Stimulated activated CD4-positive, alpha-beta T cell treated with anti-CD3 and anti-CD28 coated beads, Interleukin-15, amount 100 ng/mL, for 48 hours (primary cell): ENCODE measurements around the gene CDKL1.
"Not testable (repeated sequence)": the region's sequence is repeated elsewhere in the genome, so short reads cannot be mapped to it uniquely, and the experiment has no call there.

ENCODE experiments used
- DNase-seq, 2 donors: peaks; one replicate each; pipeline ENCODE4 v3.0.0-alpha.2; 2020; ENCODE audit warnings: low read depth in 2 of 2

CDKL1 gene

GRCh38 chr14:50335389-50335788, 61.3 kb downstream of the CDKL1 start:
- DNase-seq: no peak

DNA sequence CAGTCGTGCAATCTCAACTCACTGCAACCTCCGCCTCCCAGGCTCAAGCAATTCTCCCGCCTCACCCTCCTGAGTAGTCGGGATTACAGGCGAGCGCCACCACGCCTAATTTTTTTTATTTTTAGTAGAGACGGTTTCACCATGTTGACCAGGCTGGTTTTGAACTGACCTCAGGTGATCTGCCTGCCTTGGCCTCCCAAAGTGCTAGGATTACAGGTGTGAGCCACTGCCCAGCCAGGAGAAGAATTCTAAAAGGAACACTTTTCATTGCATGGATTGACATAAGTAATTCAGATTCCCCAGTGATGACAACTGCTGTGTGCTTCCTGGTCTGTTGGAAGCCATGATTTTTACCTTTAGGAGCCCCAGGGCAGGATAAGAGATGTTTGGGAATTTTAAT, 62.5 kb downstream of the CDKL1 start:
- DNase-seq: no peak

DNA sequence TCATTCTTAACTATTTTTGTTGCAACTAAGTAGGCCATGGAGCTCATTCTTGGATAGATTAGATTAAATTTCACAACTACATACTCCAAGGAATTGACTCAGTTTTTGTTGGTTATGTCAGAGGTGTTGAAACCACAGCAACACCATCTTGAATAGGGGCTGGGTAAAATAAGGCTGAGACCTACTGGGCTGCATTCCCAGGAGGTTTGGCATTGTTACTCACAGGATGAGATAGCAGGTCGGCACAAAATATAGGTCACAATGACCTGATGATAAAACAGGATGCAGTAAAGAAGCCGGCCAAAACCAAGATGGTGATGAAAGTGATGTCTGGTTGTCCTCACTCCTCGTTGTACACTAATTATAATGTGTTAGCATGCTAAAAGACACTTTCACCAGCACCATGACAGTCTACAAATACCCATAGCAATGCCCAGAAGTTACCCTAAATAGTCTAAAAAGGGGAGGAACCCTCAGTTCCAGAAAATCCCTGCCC, 63.6 kb downstream of the CDKL1 start:
- DNase-seq: no peak

GRCh38 chr14:50331596-50331995, 65.1 kb downstream of the CDKL1 start:
- no peak for DNase-seq

- peak; percentile 43 to 45 for DNase-seq
These were observed 75.5 kb downstream of the CDKL1 start for GRCh38 chr14:50321009-50321660.

- DNase-seq: no peak
These were observed 76.4 kb downstream of the CDKL1 start for GRCh38 chr14:50320283-50320682.

GRCh38 chr14:50319721-50320120, 77.0 kb downstream of the CDKL1 start:
- DNase-seq: no peak

DNA sequence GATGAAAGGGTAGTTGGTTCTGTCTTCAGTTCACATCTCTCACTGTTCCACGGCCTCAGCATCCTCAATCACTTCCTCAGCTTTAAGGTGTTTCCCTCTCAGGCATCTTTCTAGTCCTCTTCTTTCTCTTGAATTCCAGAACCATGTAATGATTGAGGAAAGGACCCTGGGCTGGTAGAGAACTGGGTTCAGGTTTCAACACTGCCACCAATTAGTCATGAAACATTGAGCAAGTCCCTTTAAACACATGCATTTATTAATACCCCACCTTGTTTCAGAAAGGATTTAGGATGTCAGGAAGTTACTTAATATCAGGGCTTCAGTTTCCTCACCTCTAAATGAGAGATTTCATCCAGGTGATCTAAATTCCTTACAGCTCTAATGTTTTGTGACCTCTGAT, 77.4 kb downstream of the CDKL1 start:
- no peak for DNase-seq

DNA sequence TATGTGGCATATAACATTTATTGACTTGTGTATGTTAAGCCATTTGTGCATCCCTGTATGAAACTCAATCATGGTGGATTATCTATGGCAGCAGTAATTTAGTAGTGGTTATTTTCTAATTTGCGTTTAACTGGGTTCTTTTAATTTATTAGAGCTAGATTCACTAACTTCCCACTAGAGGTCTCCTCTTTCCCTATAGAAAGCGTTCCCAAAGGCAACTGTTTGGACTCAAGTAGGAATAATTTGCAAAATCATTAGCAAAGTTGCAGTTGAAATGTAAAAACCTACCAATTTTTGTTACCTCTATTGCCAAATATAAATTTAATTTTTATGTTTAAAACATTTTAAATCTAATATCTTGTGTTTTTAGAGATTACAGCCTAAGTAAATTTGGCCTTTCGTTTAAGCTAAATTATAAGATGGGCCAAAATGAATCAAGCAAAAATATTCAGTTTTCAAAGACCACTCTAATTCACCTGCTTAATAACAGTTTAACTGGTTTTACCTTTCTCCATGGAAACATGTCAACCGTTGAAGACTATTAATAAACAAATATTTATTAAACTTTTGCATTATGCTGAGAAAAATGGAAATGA, 78.6 kb downstream of the CDKL1 start:
- no peak for DNase-seq

DNA sequence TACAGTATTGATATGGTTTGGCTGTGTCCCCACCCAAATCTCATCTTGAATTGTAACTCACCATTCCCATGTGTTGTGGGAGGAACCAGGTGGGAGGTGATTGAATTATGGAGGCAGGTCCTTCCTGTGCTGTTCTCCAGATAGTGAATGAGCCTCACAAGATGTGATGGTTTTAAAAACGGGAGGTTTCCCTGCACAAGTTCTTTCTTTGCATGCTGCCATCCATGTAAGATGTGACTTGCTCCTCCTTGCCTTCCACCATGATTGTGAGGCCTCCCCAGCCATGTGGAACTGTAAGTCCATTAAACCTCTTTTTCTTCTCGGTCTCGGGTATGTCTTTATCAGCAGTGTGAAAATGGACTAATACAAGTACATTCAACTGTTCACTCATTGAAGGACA, 82.6 kb downstream of the CDKL1 start:
- not testable (repeated sequence) for DNase-seq

DNA sequence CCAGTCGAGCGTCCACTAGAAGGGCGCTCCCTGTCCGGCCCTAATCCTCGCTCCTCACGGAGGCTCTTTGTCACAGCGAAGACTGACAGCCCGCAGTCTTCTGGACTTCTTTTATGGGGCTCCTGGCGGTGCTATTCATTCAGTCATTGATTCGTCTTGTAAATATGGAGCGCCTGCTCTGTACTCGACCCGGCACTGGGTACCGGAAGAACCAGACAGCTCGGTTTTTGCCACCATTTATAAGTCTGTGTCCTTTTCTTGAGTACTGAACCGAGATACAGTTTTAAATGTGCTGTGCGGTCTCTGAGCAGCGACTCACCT, 84.0 kb downstream of the CDKL1 start:
- no peak for DNase-seq

- DNase-seq: peak; percentile 79 to 86
These were observed 84.5 kb downstream of the CDKL1 start, which contains the start of the genes DMAC2L and L2HGDH for GRCh38 chr14:50311972-50312733. TSS of gene DMAC2L (plus strand) at chr14:50312324. CDS start at chr14:50321488, 9,164 bp downstream. TSS of gene L2HGDH (minus strand) at chr14:50312229. CDS start at chr14:50312150, 79 bp downstream.

- DNase-seq: no peak
These were observed 85.2 kb downstream of the CDKL1 start for GRCh38 chr14:50311337-50311971.

GRCh38 chr14:50310445-50310844, 86.2 kb downstream of the CDKL1 start:
- DNase-seq: no peak

DNA sequence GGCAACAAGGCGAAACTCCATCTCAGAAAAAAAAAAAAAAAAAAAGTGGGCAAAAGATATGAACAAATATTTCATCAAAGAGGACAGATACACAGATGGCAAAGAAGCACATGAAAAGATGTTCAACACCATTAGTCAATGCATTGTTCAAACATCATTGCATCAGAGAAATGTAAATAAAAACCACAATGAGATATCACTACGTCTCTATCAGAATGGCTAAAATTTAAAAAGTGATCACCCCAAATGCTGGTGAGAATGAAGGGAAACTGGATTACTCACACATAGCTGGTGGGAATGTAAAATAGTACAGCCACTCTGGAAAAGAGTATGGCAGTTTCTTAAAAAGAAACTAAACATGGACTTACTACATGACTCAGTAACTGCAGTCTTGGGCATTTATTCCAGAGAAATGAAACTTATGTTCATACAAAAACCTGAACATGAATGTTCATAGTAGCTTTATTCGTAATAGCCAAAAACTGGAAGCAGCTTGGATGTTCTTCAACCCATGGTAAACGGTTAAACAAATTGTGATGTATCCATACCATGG, 88.2 kb downstream of the CDKL1 start:
- DNase-seq: no peak

DNA sequence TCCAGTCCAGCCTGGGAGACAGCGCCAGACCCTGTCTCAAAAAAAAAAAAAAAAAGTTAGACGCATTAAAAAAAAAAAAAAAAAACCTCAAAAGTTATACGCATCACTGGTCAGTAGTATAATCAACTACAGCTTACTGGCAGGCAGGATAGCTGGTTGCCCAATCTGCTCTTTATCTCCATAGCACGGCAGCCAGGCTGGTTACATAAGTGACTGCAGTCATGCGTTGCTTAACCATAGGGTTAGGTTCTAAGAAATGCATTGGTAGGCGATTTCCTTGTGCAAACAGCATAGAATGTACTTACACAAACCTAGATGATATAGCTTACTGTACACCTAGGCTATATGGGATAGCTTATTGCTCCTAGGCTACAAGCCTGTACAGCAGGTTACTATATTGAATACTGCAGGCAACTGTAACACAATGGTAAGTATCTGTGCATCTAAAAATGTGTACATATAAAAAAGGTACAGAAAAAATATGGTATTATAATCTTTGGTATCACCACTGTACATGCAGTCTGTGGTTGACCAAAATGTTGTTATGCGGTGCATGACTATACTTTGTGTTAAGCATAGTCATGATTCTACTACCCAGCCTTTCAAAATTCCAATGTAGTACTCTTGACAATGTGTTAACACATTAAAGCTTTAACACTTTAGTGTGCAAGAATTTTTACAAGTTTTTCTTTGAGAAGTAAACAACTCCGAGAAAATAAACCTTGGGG, 92.8 kb downstream of the CDKL1 start:
- DNase-seq: no peak

- no peak for DNase-seq
These were observed 94.8 kb downstream of the CDKL1 start for GRCh38 chr14:50301914-50302313.

- DNase-seq: no peak
These were observed 97.1 kb downstream of the CDKL1 start for GRCh38 chr14:50299585-50299984.

DNA sequence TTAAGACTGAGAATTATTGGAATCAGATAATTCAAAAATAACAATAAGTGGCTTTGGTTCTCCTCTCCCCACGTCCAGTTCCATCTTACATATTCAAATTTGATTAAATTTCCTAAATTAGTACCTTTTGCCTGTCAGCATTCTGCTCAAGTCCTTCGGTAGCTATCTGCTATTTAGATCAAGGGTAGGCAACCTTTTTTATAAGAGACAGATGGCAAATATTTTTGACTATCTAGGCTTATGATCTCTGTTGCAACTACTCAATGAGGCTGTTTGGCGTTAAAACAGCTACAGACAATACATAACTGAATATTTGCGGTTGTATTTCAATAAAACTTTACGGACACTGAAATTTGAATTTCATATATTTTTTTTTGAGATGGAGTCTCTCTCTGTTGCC, 106.4 kb downstream of the CDKL1 start:
- no peak for DNase-seq

DNA sequence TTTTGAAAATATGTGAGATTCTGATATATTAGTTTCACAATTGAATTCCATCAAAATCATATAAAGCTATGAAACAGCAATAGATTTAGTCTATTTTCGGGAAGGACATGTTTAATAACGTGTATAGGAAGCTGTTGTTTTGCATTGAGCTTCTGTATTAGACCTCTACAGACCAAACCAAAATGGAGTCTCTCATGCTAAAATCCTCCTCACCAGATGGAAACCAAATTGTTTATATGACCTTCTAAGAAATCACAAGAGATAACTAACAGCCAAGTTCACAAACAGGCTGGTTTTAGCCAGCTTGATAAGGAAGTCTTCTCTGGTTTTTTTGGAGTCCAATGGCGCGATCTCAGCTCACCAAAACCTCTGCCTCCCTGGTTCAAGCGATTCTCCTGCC, 108.5 kb downstream of the CDKL1 start:
- DNase-seq: no peak

- no peak for DNase-seq
These were observed 110.8 kb downstream of the CDKL1 start for GRCh38 chr14:50285861-50286260.
